Measurements from ENCODE around the gene SYNJ2. TPM values are rescaled to one million over a fixed set of nuclear protein-coding genes. Genes with fewer than 3 reads are reported as not detected.

The SYNJ2 gene
- total RNA-seq, 1 experiment from 2014 or later: 45.0 TPM

DNA sequence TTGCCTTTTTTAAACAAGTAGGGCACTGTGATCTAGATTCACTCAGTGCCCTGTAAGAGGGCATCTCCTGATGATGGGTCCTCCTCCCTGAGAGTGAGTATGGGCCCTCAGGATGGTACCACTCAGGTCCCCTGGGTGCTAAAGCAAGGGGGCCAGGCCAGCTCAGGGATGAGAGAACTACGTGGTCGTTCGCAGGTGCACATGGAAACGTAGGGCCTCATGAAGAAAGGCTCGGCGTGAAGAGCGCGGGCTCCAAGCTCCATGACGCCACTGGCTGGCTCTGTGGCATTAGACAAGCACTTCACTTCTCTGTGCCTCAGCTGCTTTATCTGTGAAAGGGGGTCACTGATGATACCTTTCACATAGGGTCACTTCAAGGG, 50.7 kb downstream of the SYNJ2 start:
- Mint-ChIP-seq H3K4me1 (ENCODE audit: low read depth, unreplicated experiment) (peaks cover 36% of the 10 kb centered on the region), H3K9me3 (ENCODE audit: unreplicated experiment) (no peaks in the 10 kb centered on the region), H3K27me3 (ENCODE audit: insufficient read depth, unreplicated experiment) (no peaks in the 10 kb centered on the region), H3K36me3 (ENCODE audit: insufficient read depth, unreplicated experiment) (peaks cover 46% of the 10 kb centered on the region), H3K27ac (ENCODE audit: unreplicated experiment) (no peak overlapping the region), H3K4me3 (ENCODE audit: unreplicated experiment) (no peak overlapping the region)
- H3K4me1 ChIP-seq: peaks cover 21% of the 10 kb centered on the region
- intact Hi-C loops (cut with micrococcal nuclease; ENCODE audit: unreplicated experiment): no loop called here
- no peak for DNase-seq
- H3K4me3 ChIP-seq (ENCODE audit: low read depth, low read length): no peak overlapping the region
- no peaks in the 10 kb centered on the region; the same call in none of the 2 replicates for H3K36me3 ChIP-seq (ENCODE audit: control insufficient read depth, insufficient read depth, low read length)
- ChIA-PET CTCF (no interaction called here), POLR2A (no interaction called here)
- no peaks in the 10 kb centered on the region for H3K27me3 ChIP-seq (replicated peaks; ENCODE audit: control insufficient read depth, insufficient read depth, low read length)
- no TSS peak for BruUV-seq (replicated peaks)
- TF ChIP-seq, protein P1, sequence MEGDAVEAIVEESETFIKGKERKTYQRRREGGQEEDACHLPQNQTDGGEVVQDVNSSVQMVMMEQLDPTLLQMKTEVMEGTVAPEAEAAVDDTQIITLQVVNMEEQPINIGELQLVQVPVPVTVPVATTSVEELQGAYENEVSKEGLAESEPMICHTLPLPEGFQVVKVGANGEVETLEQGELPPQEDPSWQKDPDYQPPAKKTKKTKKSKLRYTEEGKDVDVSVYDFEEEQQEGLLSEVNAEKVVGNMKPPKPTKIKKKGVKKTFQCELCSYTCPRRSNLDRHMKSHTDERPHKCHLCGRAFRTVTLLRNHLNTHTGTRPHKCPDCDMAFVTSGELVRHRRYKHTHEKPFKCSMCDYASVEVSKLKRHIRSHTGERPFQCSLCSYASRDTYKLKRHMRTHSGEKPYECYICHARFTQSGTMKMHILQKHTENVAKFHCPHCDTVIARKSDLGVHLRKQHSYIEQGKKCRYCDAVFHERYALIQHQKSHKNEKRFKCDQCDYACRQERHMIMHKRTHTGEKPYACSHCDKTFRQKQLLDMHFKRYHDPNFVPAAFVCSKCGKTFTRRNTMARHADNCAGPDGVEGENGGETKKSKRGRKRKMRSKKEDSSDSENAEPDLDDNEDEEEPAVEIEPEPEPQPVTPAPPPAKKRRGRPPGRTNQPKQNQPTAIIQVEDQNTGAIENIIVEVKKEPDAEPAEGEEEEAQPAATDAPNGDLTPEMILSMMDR (IDR thresholded peaks at IDR 0.05; ENCODE audit: insufficient read depth in 1 of 2, low read depth in 1 of 2, low read length in 1 of 2, severe bottlenecking in 1 of 2, unreplicated experiment in 1 of 2): no peak
- H3K9me3 ChIP-seq: no peaks in the 10 kb centered on the region

DNA sequence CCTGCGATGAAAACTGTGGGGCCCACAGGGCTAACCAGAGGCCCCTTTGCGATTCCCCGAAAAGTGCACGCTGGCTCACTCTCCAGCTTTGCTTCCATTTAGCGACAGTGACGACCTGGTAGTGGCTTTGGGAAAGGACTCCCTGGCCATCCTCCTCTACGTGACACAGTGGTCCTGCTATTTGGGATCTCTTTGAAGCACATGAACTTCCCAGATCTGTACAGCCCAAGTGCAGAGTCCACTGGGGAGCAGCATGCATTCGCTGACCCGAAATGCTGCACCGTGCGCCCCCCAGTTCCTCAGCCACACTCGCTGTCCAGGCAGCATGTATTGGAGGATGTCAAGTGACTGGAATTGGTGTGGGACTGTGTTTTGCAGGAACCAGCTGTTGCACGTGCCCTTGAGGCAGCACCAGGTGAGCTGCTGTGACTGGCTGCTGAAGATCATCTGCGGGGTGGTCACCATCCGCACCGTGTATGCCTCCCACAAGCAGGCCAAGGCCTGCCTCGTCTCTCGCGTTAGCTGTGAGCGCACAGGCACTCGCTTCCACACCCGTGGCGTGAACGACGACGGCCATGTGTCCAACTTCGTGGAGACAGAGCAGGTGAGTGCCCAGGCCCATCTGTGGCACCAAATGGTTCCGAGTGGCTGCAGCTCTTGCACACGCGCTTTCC, 51.6 kb downstream of the SYNJ2 start:
- Mint-ChIP-seq H3K4me3 (ENCODE audit: unreplicated experiment) (no peak overlapping the region), H3K27me3 (ENCODE audit: insufficient read depth, unreplicated experiment) (no peaks in the 10 kb centered on the region), H3K27ac (ENCODE audit: unreplicated experiment) (no peak overlapping the region), H3K36me3 (ENCODE audit: insufficient read depth, unreplicated experiment) (peaks cover 53% of the 10 kb centered on the region), H3K4me1 (ENCODE audit: low read depth, unreplicated experiment) (peaks cover 30% of the 10 kb centered on the region), H3K9me3 (ENCODE audit: unreplicated experiment) (no peaks in the 10 kb centered on the region)
- BruUV-seq (replicated peaks): no TSS peak
- TF ChIP-seq, protein P1 (IDR thresholded peaks at IDR 0.05; ENCODE audit: insufficient read depth in 1 of 2, low read depth in 1 of 2, low read length in 1 of 2, severe bottlenecking in 1 of 2, unreplicated experiment in 1 of 2): no peak
- no peak for DNase-seq
- ChIA-PET CTCF (interaction anchor here (0.6 kb wide), 1 partner anchor 794 kb away, joined by 3 read pairs; no protein-coding TSS in a partner anchor), POLR2A (no interaction called here)
- H3K27me3 ChIP-seq (replicated peaks; ENCODE audit: control insufficient read depth, insufficient read depth, low read length): no peaks in the 10 kb centered on the region
- no peaks in the 10 kb centered on the region for H3K9me3 ChIP-seq
- no peaks in the 10 kb centered on the region; the same call in none of the 2 replicates for H3K36me3 ChIP-seq (ENCODE audit: control insufficient read depth, insufficient read depth, low read length)
- intact Hi-C loops (cut with micrococcal nuclease; ENCODE audit: unreplicated experiment): no loop called here
- H3K4me1 ChIP-seq: peaks cover 21% of the 10 kb centered on the region
- no peak overlapping the region for H3K4me3 ChIP-seq (ENCODE audit: low read depth, low read length)

DNA sequence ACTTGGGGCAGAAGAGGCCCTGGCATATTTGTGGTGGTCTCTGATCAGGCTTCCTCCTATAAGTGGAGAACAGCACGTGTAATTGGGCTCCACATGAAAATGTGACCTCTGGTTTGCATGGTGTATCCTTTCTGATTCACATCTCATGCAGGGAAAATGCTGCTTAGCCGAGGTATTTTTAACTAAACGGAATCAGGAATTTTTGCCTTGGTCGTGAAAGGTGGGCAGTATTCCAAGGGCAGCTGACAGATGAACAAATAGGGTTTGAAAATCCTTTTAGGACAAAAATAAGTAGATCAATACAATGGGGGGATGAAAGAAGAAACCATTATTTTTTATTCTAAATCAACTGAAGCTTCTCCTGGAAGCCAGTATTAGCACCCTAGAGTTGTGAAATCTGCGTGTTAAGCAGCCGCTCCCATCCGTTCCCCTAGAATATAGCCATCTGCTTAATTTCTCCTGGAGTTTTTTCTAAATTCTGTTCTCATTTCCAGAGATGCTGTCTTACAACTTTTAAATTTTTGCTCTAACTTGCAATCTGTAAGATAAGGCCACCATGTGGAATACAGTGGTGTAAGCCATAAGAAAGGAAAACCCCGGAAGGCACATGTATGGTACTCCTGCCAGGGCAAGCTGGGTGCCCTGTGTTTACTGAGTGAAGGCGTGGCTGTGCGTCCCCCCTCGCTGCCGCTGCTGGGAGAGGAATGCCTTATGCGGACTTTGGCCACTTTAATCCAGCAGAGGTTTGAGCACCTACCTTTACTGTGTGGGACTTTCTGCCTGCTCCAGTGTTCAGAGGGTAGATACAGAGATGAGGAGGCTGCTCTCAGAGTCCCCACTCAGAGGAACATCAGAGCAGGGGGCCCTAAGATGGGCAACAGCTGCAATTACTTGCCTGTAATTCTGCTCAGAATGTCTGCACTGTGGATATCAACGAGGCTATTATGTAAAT, 52.4 kb downstream of the SYNJ2 start:
- Histone ChIP-seq H3K36me3 (ENCODE audit: control insufficient read depth, insufficient read depth, low read length) (no peaks in the 10 kb centered on the region; the same call in none of the 2 replicates), H3K9me3 (no peaks in the 10 kb centered on the region), H3K27me3 (replicated peaks; ENCODE audit: control insufficient read depth, insufficient read depth, low read length) (no peaks in the 10 kb centered on the region), H3K4me3 (ENCODE audit: low read depth, low read length) (no peak overlapping the region), H3K4me1 (peaks cover 26% of the 10 kb centered on the region)
- TF ChIP-seq, protein P1 (IDR thresholded peaks at IDR 0.05; ENCODE audit: insufficient read depth in 1 of 2, low read depth in 1 of 2, low read length in 1 of 2, severe bottlenecking in 1 of 2, unreplicated experiment in 1 of 2): no peak
- BruUV-seq (replicated peaks): no TSS peak
- peaks cover 59% of the 10 kb centered on the region for H3K36me3 Mint-ChIP-seq (ENCODE audit: insufficient read depth, unreplicated experiment)
- H3K9me3 Mint-ChIP-seq (ENCODE audit: unreplicated experiment): no peaks in the 10 kb centered on the region
- no peaks in the 10 kb centered on the region for H3K27me3 Mint-ChIP-seq (ENCODE audit: insufficient read depth, unreplicated experiment)
- peak overlapping the region; percentile 61 for H3K4me3 Mint-ChIP-seq (ENCODE audit: unreplicated experiment)
- ChIA-PET POLR2A (no interaction called here), CTCF (interaction anchor here (0.6 kb wide), 1 partner anchor 795 kb away, joined by 3 read pairs; no protein-coding TSS in a partner anchor)
- intact Hi-C loops (cut with micrococcal nuclease; ENCODE audit: unreplicated experiment): no loop called here
- H3K4me1 Mint-ChIP-seq (ENCODE audit: low read depth, unreplicated experiment): peaks cover 37% of the 10 kb centered on the region
- H3K27ac Mint-ChIP-seq (ENCODE audit: unreplicated experiment): peak overlapping the region; percentile 64
- DNase-seq: peak; percentile 54 to 69
